H1 (cell line): ENCODE data around the gene SNAPIN.

Experiments
- ATF2 ChIP-seq: IDR thresholded peaks from 2 replicates; pipeline ENCODE4 v1.6.1; 2012; ENCODE audit warnings: low read length, inconsistent platforms
- ATF3 ChIP-seq: IDR thresholded peaks from 2 replicates; pipeline ENCODE4 v1.6.1; 2011; ENCODE audit warnings: low read depth, mild to moderate bottlenecking, low read length; ENCODE audit not compliant: insufficient read depth
- CTCF ChIP-seq, 3 experiments: IDR thresholded peaks; 1 replicate in 2 of 3; 2 replicates in 1 of 3; pipeline versions ENCODE4 v1.5.1 to v1.6.1; 2011; ENCODE audit warnings: low read length in 3 of 3, mild to moderate bottlenecking in 3 of 3, inconsistent platforms in 2 of 3, low read depth in 1 of 3, moderate library complexity in 1 of 3; ENCODE audit not compliant: insufficient read depth in 1 of 3; ENCODE audit errors: control extremely low read depth in 1 of 3
- EZH2 ChIP-seq: fragments of 200-600 bp; sonication (generic); IDR thresholded peaks from 2 replicates; pipeline ENCODE4 v1.7.1; 2012; ENCODE audit warnings: low read depth, mild to moderate bottlenecking, moderate library complexity, low read length, inconsistent platforms; ENCODE audit not compliant: severe bottlenecking
- GABPA ChIP-seq: IDR thresholded peaks from 2 replicates; pipeline ENCODE4 v1.6.1; 2011; ENCODE audit warnings: mild to moderate bottlenecking, low read length, moderate library complexity, borderline replicate concordance; ENCODE audit not compliant: insufficient read depth
- JUND ChIP-seq: IDR thresholded peaks from 2 replicates; pipeline ENCODE4 v1.6.1; 2011; ENCODE audit warnings: mild to moderate bottlenecking, improper control_type of control experiment, low read length
- PHF8 ChIP-seq: fragments of 200-600 bp; sonication (generic); conservative IDR thresholded peaks from 2 replicates; pipeline ENCODE4 v1.7.1; 2012; ENCODE audit warnings: low read depth, mild to moderate bottlenecking, inconsistent platforms, low read length, moderate library complexity
- POLR2AphosphoS5 ChIP-seq: IDR thresholded peaks from 2 replicates; pipeline ENCODE4 v1.6.1; 2011; ENCODE audit warnings: low read depth, low read length
- RAD21 ChIP-seq, 2 experiments: IDR thresholded peaks in 1 of 2; conservative IDR thresholded peaks in 1 of 2; 2 replicates each; pipeline ENCODE4 v1.6.1; 2011; ENCODE audit warnings: low read depth in 2 of 2, low read length in 2 of 2, improper control_type of control experiment in 1 of 2, inconsistent platforms in 1 of 2, mild to moderate bottlenecking in 1 of 2, moderate library complexity in 1 of 2
- SP1 ChIP-seq: IDR thresholded peaks from 2 replicates; pipeline ENCODE4 v1.6.1; 2011; ENCODE audit warnings: low read depth, low read length
- USF2 ChIP-seq: IDR thresholded peaks from 2 replicates; pipeline ENCODE4 v1.6.1; 2011; ENCODE audit warnings: low read length, improper control_type of control experiment
- ZNF274 ChIP-seq: IDR thresholded peaks from 2 replicates; pipeline ENCODE4 v1.7.0; 2012; ENCODE audit warnings: low read length, borderline replicate concordance; ENCODE audit errors: extremely low read depth

GRCh38 chr1:153688736-153689328 lies 30.3 kb downstream of the SNAPIN start:
- TF ChIP-seq EZH2, result no peak
- no peak for TF ChIP-seq GABPA
- no peak for TF ChIP-seq CTCF (IDR thresholded peaks at IDR 0.05; ENCODE audit: control extremely low read depth in 1 of 3, insufficient read depth in 1 of 3, low read depth in 1 of 3, low read length in 3 of 3)
- no peak for TF ChIP-seq USF2
- no peak for TF ChIP-seq POLR2AphosphoS5
- TF ChIP-seq PHF8, result no peak
- TF ChIP-seq SP1, result no peak
- TF ChIP-seq RAD21 (IDR thresholded peaks at IDR 0.05 in 1 of 2, conservative IDR thresholded peaks at IDR 0.05 in 1 of 2; ENCODE audit: low read depth in 2 of 2, low read length in 2 of 2), result no peak
- no peak for TF ChIP-seq ATF2
- no peak for TF ChIP-seq ZNF274
- TF ChIP-seq ATF3, result no peak
- TF ChIP-seq JUND, result no peak
